T follicular helper cell (primary cell): ENCODE results near the gene PTPRN2.
A peak's percentile ranks its signal among the peaks of the same experiment; 100 is the strongest.
"Not testable (repeated sequence)": the region's sequence is repeated elsewhere in the genome, so short reads cannot be mapped to it uniquely, and the experiment has no call there.

Experiments used
- DNase-seq: peaks from one replicate; pipeline ENCODE4 v3.0.0-alpha.2; 2020; ENCODE audit warnings: low read depth

The PTPRN2 gene

GRCh38 chr7:157580324-157580723 is 1007.3 kb downstream of the PTPRN2 start:
- no peak for DNase-seq

GRCh38 chr7:157579425-157579824 is 1008.2 kb downstream of the PTPRN2 start:
- no peak for DNase-seq

GRCh38 chr7:157577796-157578339 is 1009.8 kb downstream of the PTPRN2 start:
- DNase-seq: no peak

GRCh38 chr7:157577061-157577460 is 1010.6 kb downstream of the PTPRN2 start:
- DNase-seq: no peak

- peak; percentile 40 for DNase-seq
These were observed 1011.2 kb downstream of the PTPRN2 start for GRCh38 chr7:157576415-157576814.

GRCh38 chr7:157575777-157576176 is 1011.8 kb downstream of the PTPRN2 start:
- no peak for DNase-seq

GRCh38 chr7:157574914-157575586 is 1012.6 kb downstream of the PTPRN2 start:
- no peak for DNase-seq

GRCh38 chr7:157574120-157574825 is 1013.4 kb downstream of the PTPRN2 start:
- no peak for DNase-seq

- DNase-seq: no peak
These were observed 1014.4 kb downstream of the PTPRN2 start for GRCh38 chr7:157573244-157573643.

- no peak for DNase-seq
These were observed 1015.0 kb downstream of the PTPRN2 start for GRCh38 chr7:157572622-157573021.

- no peak for DNase-seq
These were observed 1017.0 kb downstream of the PTPRN2 start for GRCh38 chr7:157570531-157571200.

- no peak for DNase-seq
These were observed 1017.7 kb downstream of the PTPRN2 start for GRCh38 chr7:157569967-157570366.

- DNase-seq: peak; percentile 44
These were observed 1018.6 kb downstream of the PTPRN2 start for GRCh38 chr7:157568770-157569584.

GRCh38 chr7:157568106-157568769 is 1019.4 kb downstream of the PTPRN2 start:
- DNase-seq: no peak

- no peak for DNase-seq
These were observed 1020.0 kb downstream of the PTPRN2 start for GRCh38 chr7:157567666-157568065.

- DNase-seq: no peak
These were observed 1021.0 kb downstream of the PTPRN2 start for GRCh38 chr7:157566631-157567006.

- no peak for DNase-seq
These were observed 1021.5 kb downstream of the PTPRN2 start for GRCh38 chr7:157565981-157566630.

GRCh38 chr7:157565201-157565626 is 1022.4 kb downstream of the PTPRN2 start:
- no peak for DNase-seq

GRCh38 chr7:157564517-157565177 is 1023.0 kb downstream of the PTPRN2 start:
- DNase-seq: no peak

- not testable (repeated sequence) for DNase-seq
These were observed 1024.0 kb downstream of the PTPRN2 start for GRCh38 chr7:157563467-157564135.
